Naive thymus-derived CD4-positive, alpha-beta T cell (primary cell): ENCODE measurements around the gene HDHD5. TPM values are rescaled to one million over a fixed set of nuclear protein-coding genes. Genes with fewer than 3 reads are reported as not detected.

Source experiments
- polyA plus RNA-seq, 2 donors: library from polyadenylated mRNA; unstranded; fragments of 300-500 nt; fragmentation: Illumina TruSeq; gene quantifications; one replicate each; pipeline ENCODE4 v1.2.3, GENCODE V29; 2021
- total RNA-seq, 6 experiments: library from RNA in 5 of 6; stranded (reverse) in 5 of 6; gene quantifications; 1 replicate in 5 of 6; 2 replicates in 1 of 6; pipeline ENCODE4 v1.2.3 and lab custom pipeline; 2021 to 2026

Gene HDHD5
- total and polyA plus RNA-seq, 7 experiments from 2014 or later: 18.8 to 78.7 (median 28.0) TPM

Other genes starting within 250 kb of the HDHD5 start
- under 1 TPM in 2 of 5 experiments, not detected in 3; 0.22 to 0.61 TPM for gene GAB4, start 151.1 kb downstream of the HDHD5 start, total RNA-seq
- gene GAB4, start 151.1 kb downstream of the HDHD5 start, polyA plus RNA-seq: not detected
- gene IL17RA, start 74.3 kb downstream of the HDHD5 start, total RNA-seq: 10 to 100 TPM; 51.9 to 91.8 (median 76.5) TPM
- 10 to 100 TPM; 45.8 to 69.8 TPM for gene IL17RA, start 74.3 kb downstream of the HDHD5 start, polyA plus RNA-seq
- 1 to 10 TPM in 1 of 5 experiments, under 1 TPM in 4; 0.13 to 2.6 (median 0.24) TPM for gene TMEM121B, start 37.9 kb downstream of the HDHD5 start, total RNA-seq
- gene TMEM121B, start 37.9 kb downstream of the HDHD5 start, polyA plus RNA-seq: not detected
- gene ADA2, start 60.2 kb upstream of the HDHD5 start, total RNA-seq: 100 to 1,000 TPM in 4 of 5 experiments, 10 to 100 TPM in 1; 96.6 to 197 (median 144) TPM
- 100 to 1,000 TPM in 1 of 2 donors, 10 to 100 TPM in 1; 94.8 to 105 TPM for gene ADA2, start 60.2 kb upstream of the HDHD5 start, polyA plus RNA-seq
- under 1 TPM in 3 of 5 experiments, not detected in 2; 0.08 to 0.37 (median 0.15) TPM for gene CECR2, start 210.2 kb upstream of the HDHD5 start, total RNA-seq
- gene CECR2, start 210.2 kb upstream of the HDHD5 start, polyA plus RNA-seq: not detected